Left ventricle myocardium superior (tissue), 1 donor: Measurements from ENCODE around the gene DAW1. TPM values are rescaled to one million over a fixed set of nuclear protein-coding genes. Genes with fewer than 3 reads are reported as not detected.
A peak's percentile ranks its signal among the peaks of the same experiment; 100 is the strongest.
"Not testable (repeated sequence)": the region's sequence is repeated elsewhere in the genome, so short reads cannot be mapped to it uniquely, and the experiment has no call there.

Experiments
- ATAC-seq: fragments of 200-7000 bp; cut with Tn5 transposase; one replicate; pipeline ENCODE4 v1.9.1; 2020; ENCODE audit warnings: mild to moderate bottlenecking, moderate library complexity
- DNase-seq: peaks from one replicate; pipeline ENCODE4 v3.0.0-alpha.2; 2020
- intact Hi-C: fragments of 100-400 bp; cut with micrococcal nuclease; formaldehyde crosslinking; loops from one replicate; pipeline ENCODE4 v1.11.0; 2022
- total RNA-seq: library from RNA; stranded (reverse); fragmentation: NEBNext Ultra II Directional; extraction: Animal tissue kit (Norgen Biotek cat#: 25700); gene quantifications from one replicate; pipeline ENCODE4 v1.2.1, GENCODE V29; 2021
- donor health status: DM: no; HTN: yes; CAD: no; lungs with severe emphysema.

Gene DAW1
- total RNA-seq, 1 donor from 2014 or later, result not detected

DNA sequence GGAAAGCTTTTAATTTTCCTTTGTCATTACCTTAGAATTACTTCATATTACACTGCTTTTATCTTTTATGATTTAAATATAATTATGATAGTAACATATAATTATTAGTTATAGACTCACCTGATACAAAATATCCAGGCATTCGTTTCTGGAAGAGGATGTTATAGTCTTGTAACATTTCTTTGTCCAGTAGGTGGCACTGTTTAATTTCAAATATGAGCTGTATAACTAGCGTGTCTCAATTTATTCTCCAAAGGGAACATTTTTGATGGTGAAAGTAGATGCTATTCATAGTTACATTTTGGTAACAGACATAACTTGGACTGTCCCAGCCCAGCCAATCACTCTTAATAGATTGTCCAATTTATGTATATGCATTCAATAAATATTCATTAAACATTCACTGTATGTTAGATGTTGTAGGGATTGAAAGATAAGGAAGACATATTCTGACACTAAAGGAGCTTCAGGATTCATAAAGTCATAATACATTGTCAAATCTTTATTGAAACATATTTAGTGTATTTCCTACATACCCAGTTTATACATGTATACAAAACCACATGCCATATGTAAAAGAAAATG, 19.2 kb downstream of the DAW1 start:
- intact Hi-C loops, result loop anchor here (10.0 kb wide), 1 partner anchor 1384 kb away; the partner anchor contains the start of gene PID1
- no peak for DNase-seq
- peak; percentile 66 for ATAC-seq

GRCh38 chr2:227891673-227892072, 20.2 kb downstream of the DAW1 start:
- intact Hi-C loops, result loop anchor here (10.0 kb wide), 1 partner anchor 1383 kb away; the partner anchor contains the start of gene PID1
- DNase-seq (no peak), ATAC-seq (no peak)

- DNase-seq, result no peak
- intact Hi-C loops, result no loop called here
- ATAC-seq, result no peak
Measured at GRCh38 chr2:227903381-227903780, 31.9 kb downstream of the DAW1 start.

- no peak for ATAC-seq
- intact Hi-C loops, result no loop called here
- no peak for DNase-seq
Measured at GRCh38 chr2:227906991-227907390, 35.6 kb downstream of the DAW1 start.

- no peak for ATAC-seq
- no peak for DNase-seq
Measured at GRCh38 chr2:227908266-227909054, 37.0 kb downstream of the DAW1 start.

GRCh38 chr2:227914362-227914761, 42.9 kb downstream of the DAW1 start:
- intact Hi-C loops, result no loop called here
- DNase-seq (no peak), ATAC-seq (no peak)

More at GRCh38 chr2:227908266-227909054, 37.0 kb downstream of the DAW1 start:
- intact Hi-C loops, result no loop called here

DNA sequence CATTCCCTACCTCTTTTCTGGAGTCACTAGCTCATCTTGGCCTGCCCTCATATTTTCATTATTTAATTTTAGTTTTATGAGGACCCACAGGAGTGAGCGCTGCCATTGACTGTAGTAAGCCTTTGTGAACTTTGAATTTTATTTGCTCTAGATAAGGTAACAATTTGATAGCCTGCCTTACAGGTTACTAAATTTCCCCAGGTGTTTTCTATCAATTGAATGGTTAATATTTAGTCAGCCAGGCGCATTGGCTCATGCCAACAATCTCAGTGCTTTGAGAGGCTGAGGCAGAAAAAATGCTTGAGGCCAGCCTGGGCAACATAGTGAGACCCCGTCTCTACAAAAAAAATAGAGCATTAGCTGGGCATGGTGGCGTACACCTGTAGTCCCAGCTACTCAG, 50.2 kb downstream of the DAW1 start:
- DNase-seq, result no peak
- no peak for ATAC-seq
- intact Hi-C loops, result no loop called here

- ATAC-seq, result no peak
Measured at GRCh38 chr2:227932001-227932400, 60.6 kb downstream of the DAW1 start.

DNA sequence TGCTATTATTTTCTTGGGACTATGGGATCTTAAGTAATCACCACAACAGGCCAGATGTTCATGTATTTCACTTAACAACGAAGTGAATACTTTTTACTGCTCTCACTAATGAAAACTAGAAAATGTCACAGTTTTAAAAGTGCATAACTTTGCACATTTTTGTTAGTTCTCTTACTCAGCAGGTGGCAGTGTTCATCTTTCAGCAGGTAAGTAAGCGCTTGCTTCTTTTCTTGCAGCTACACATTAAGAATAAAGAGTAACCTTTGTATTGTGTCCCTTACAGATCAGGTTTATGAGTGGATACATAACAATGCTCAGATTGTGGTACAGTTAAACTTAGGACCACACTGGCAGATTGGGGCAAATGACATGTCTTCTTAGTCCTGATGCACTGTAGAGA, 61.0 kb downstream of the DAW1 start:
- ATAC-seq, result no peak
- intact Hi-C loops, result no loop called here
- DNase-seq, result no peak

More at GRCh38 chr2:227932001-227932400, 60.6 kb downstream of the DAW1 start:
- intact Hi-C loops, result no loop called here
- DNase-seq, result no peak

- intact Hi-C loops, result no loop called here
- DNase-seq (no peak), ATAC-seq (no peak)
Measured at GRCh38 chr2:227933884-227934283, 62.5 kb downstream of the DAW1 start.

DNA sequence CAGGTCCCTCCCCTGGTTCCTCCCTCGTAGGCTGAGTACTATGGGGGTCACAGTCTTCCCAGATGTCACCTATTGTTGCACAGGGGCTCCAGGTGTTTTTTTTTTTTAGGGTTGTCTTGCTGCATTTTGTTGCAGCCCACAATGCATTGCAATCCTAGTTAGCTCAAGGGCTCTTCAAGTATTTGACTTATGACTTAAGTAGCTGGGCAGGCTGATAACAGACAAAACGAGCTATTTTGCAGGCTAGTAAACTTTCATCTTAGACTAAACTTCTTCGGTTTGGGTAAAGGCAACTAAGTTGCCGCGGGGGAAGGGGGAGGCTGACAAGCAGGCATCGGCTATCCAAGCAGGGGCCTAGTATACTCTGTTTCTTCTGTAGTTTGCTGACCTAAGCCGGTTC, 64.8 kb downstream of the DAW1 start:
- intact Hi-C loops, result loop anchor here (5.0 kb wide), 1 partner anchor 726 kb away; no protein-coding TSS in a partner anchor
- ATAC-seq, DNase-seq: not testable (repeated sequence)

DNA sequence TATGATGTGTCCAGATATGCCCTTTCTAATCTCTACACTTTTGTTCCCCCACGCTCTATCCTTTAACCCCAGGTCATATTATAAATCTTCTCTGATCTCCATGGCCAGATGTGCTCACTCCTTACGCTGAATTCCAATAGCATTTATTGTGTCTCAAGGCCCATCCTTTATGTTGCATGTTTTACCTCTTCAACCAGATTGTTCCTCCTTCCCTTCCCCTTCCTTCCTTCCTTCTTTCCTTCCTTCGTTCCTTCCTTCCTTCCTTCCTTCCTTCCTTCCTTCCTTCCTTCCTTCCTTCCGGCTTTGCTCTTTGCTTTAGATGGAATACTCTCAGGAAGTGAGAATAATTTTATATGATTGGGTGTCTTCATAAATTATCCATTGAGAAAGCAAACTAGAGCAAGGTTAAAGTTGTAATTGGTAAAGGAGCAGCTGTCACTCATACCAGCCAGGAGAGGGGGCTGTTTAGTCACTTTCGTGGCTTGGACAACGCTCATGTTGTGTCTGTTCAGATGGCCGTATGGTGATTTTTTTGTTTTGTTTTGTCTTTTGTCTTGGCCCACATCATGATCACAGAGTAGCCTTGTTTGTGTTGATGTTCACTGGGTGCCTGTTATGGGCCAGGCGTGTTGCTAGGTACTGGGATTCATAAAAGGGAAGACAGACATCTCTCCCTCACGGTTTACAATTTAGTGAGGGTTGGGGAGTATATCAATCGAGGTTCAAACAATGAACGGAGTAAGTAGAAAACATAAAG, 68.0 kb downstream of the DAW1 start:
- ATAC-seq (peak; percentile 74), DNase-seq (no peak)
- intact Hi-C loops, result loop anchor here (5.0 kb wide), 1 partner anchor 723 kb away; no protein-coding TSS in a partner anchor

- intact Hi-C loops, result no loop called here
- peak; percentile 71 for ATAC-seq
Measured at GRCh38 chr2:227942021-227942420, 70.6 kb downstream of the DAW1 start.

DNA sequence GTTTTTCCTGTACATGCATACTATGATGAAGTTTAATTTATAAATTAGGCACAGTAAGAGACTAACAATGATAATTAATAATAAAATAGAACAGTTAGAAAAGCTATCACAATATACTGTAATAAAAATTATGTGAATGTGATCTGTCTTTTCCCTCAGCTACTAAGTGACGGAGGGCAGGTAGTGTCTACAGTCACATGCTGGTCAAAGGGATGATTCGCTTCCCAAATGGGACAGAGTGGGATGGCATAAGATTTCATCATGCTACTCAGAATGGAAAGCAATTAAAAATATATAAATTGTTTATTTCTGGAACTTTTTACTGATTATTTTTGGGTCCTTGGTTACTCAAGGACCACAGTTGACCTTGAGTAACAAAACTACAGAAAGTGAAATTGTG, 71.5 kb downstream of the DAW1 start:
- intact Hi-C loops, result no loop called here
- no peak for DNase-seq
- ATAC-seq, result no peak

More at GRCh38 chr2:227942021-227942420, 70.6 kb downstream of the DAW1 start:
- DNase-seq, result no peak

DNA sequence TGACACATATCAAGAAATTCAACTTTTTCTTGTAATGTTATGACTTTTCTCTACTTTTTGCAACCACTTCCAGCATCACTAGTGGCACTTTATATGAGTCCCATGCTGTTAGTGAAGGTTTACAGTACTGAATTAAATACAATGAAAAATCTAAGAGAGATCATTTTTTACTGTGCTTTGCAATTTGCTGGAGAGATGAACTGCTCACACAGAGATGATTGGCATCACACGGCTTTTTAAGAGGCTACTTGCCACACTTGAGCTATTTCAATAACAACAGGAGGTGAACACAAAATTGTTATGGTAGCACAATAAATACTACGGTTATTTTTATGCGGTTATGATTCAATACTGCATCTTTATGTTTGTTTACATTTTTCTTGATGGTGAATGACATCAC, 88.9 kb downstream of the DAW1 start:
- ATAC-seq (no peak), DNase-seq (no peak)
- intact Hi-C loops, result no loop called here

DNA sequence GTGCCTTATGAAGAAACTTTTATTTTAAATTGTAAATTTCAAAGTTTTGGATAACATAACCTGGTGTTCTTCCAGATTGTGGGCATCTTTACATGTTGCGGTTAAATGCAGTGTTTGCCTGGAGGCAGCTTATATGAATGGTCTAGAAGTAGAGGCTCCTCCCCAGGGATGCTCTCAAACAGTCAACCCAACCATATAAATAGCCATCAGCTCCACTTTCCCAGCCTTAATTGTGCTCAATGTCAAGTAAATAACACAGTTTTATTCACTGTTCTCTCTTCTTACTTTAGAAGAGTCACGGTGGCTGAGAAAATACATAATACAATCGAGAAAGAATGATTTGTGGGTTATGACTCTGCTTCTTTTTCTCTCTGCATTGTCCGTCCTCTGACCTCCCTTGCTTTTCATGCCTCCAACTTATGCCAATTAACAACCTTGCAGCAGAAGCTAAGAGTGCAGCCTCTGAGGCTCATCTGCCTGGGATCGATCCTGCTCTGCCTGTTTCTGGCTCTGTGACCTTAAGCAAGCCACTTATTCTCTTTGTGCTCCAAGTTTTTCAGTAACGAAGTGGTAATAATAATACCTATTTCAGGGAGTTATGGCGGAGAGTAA, 100.3 kb downstream of the DAW1 start:
- ATAC-seq (no peak), DNase-seq (no peak)
- intact Hi-C loops, result no loop called here

DNA sequence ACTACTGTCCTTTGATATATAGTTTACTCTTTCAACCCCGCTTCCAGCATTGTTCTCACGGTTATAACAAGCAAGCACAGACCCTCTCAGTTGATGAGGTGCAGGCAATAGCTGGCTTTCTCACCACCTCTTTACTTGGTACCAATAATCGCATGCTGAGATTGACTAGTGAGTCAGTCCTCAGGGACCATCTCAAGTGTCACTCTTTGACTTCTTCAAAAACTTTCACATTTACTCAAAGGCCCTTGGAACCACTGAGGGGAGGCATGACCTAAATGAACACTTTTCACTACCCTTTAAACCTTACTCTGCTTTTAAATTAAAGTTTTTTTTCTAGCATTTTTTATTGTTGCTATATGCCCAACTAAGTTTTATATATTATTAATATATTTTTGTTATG, 101.8 kb downstream of the DAW1 start:
- intact Hi-C loops, result no loop called here
- no peak for ATAC-seq
- no peak for DNase-seq
